M059J (cell line): Measurements from ENCODE around the gene GNAL. TPM values are rescaled to one million over a fixed set of nuclear protein-coding genes. Genes with fewer than 3 reads are reported as not detected.

Experiments
- DNase-seq: peaks from one replicate; pipeline ENCODE4 v3.0.0-alpha.2; 2012; ENCODE audit warnings: low read depth
- total RNA-seq: library from RNA; depleted of rRNA; stranded (reverse); fragments of >200 nt; shearing (Covaris generic); gene quantifications from 2 replicates; pipeline ENCODE4 v1.2.3, GENCODE V29; 2014

The GNAL gene
- total RNA-seq, 1 experiment from 2014 or later, result 0.15 TPM

GRCh38 chr18:11808001-11808855, 119.2 kb downstream of the GNAL start:
- peak; percentile 90 for DNase-seq

GRCh38 chr18:11809895-11810294, 120.8 kb downstream of the GNAL start:
- no peak for DNase-seq

- no peak for DNase-seq
Observed at GRCh38 chr18:11810379-11810778, 121.3 kb downstream of the GNAL start.

GRCh38 chr18:11811009-11811408, 121.9 kb downstream of the GNAL start:
- DNase-seq, result no peak

GRCh38 chr18:11817229-11817628, 128.2 kb downstream of the GNAL start:
- no peak for DNase-seq

- no peak for DNase-seq
Observed at GRCh38 chr18:11818486-11819203, 129.6 kb downstream of the GNAL start.

GRCh38 chr18:11819938-11820337, 130.9 kb downstream of the GNAL start:
- DNase-seq, result no peak

- no peak for DNase-seq
Observed at GRCh38 chr18:11820697-11821096, 131.6 kb downstream of the GNAL start.

- DNase-seq, result no peak
Observed at GRCh38 chr18:11821208-11821607, 132.1 kb downstream of the GNAL start.

- DNase-seq, result no peak
Observed at GRCh38 chr18:11821643-11822237, 132.7 kb downstream of the GNAL start.

- no peak for DNase-seq
Observed at GRCh38 chr18:11823545-11823944, 134.5 kb downstream of the GNAL start.

- no peak for DNase-seq
Observed at GRCh38 chr18:11826836-11827235, 137.8 kb downstream of the GNAL start.

GRCh38 chr18:11828786-11829432, 139.8 kb downstream of the GNAL start:
- DNase-seq, result no peak

- no peak for DNase-seq
Observed at GRCh38 chr18:11830585-11830984, 141.5 kb downstream of the GNAL start.

- DNase-seq, result no peak
Observed at GRCh38 chr18:11831921-11832320, 142.9 kb downstream of the GNAL start.

GRCh38 chr18:11834772-11835171, 145.7 kb downstream of the GNAL start:
- no peak for DNase-seq

- DNase-seq, result no peak
Observed at GRCh38 chr18:11839556-11839955, 150.5 kb downstream of the GNAL start.

GRCh38 chr18:11840493-11840892, 151.4 kb downstream of the GNAL start:
- no peak for DNase-seq

GRCh38 chr18:11842562-11842961, 153.5 kb downstream of the GNAL start:
- no peak for DNase-seq

GRCh38 chr18:11844436-11844835, 155.4 kb downstream of the GNAL start:
- DNase-seq, result no peak

- DNase-seq, result no peak
Observed at GRCh38 chr18:11845654-11846053, 156.6 kb downstream of the GNAL start.

- DNase-seq, result no peak
Observed at GRCh38 chr18:11847811-11848210, 158.7 kb downstream of the GNAL start.
